Ramos (cell line): Measurements from ENCODE around the gene OPHN1.

Experiments used
- in situ Hi-C: fragments of 300-500 bp; cut with MboI; formaldehyde crosslinking; loops from one replicate; pipeline ENCODE4 v1.14.3; 2022; ENCODE audit warnings: low sequenced_read_pairs; ENCODE audit not compliant: unreplicated experiment

Gene OPHN1

DNA sequence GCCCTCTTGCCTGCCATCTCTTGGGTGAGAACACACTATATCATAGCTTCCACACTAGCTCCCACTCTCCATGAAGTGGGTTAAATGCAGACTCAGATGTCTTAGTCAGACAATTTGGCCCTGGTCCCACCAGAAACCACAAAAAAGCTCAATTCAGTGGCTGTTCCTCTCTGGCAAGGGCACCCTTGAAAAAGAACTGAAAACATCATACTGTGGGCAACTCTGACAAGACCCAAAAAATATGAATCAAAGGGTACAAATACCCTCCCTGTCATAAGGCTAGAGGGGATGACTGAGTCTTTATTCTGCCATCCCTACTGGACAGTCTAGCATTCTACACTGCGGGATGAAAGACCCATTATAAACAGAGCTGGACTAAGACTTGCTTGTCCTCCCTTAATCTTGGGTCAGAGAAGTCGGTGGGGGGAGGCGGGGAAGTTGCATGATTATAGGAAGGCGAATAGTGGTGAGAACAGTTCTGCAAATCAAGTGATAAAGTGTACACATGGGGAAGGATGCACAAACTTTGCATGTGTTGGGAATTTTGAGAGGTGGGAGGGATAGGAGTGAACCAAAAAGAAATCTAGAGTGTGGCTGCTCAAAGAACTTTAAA lies 172.1 kb downstream of the OPHN1 start:
- in situ Hi-C loops: no loop called here

DNA sequence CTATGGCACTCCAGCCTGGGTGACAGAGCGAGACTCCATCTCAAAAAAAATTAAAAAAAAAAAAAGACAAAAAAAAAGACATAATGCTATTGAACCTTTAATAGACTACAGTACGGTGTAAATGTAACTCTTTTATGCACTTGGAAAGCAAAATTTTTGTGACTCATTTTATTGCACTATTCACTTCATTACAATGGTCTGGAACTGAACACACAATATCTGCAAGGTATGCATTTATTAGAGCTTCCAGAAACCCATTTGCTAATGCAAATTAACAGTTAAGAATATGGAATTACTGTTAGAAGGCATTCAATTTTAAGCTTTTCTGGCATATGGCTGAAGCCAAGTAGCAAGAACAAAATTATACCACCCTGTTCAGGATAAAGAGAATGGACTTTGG lies 176.3 kb downstream of the OPHN1 start:
- in situ Hi-C loops: no loop called here

GRCh38 chrX:68254738-68255645 lies 178.3 kb downstream of the OPHN1 start:
- in situ Hi-C loops: no loop called here

- in situ Hi-C loops: no loop called here
These were observed 180.6 kb downstream of the OPHN1 start for GRCh38 chrX:68252664-68253063.

- in situ Hi-C loops: no loop called here
These were observed 183.4 kb downstream of the OPHN1 start for GRCh38 chrX:68249903-68250302.

DNA sequence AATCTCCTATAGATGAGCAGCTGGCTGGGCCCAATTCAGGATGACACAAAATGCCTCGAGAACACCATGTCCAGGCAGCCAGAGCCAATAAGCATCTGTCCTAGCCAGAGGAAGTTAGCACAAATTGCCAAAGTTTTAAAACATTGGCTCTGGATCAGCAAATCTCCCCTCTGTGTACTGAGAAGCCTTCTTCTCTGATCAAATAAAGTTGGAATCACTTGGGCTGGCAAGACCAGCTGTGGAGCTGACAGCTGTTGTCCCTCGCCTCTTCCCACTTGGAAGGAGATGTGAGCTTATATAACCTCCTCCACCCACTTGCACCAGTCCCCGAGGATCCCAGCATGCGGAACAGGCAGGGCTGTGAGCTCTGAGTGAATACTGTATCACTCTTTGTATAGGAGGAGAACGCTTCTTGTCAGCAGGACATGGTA lies 183.9 kb downstream of the OPHN1 start:
- in situ Hi-C loops: no loop called here

DNA sequence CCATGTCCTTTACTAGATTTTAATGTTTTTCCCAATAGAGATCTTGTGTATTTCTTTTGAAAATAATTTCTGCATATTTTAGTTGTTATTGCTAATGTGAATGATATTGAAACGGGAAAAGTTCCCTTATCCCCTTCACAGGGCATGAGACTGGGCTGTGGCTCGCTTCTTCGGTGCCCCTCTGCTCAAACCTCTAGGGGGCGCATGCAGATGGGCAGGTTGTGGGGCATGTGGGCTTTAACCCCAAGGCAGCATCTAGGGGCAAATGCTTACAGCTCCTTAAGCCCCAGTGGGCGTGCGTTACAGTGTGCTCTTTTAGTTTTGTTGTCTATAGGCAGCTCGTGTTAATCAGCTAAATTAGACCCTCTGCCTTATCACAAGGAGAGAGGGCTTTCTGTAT lies 194.7 kb downstream of the OPHN1 start:
- in situ Hi-C loops: no loop called here

DNA sequence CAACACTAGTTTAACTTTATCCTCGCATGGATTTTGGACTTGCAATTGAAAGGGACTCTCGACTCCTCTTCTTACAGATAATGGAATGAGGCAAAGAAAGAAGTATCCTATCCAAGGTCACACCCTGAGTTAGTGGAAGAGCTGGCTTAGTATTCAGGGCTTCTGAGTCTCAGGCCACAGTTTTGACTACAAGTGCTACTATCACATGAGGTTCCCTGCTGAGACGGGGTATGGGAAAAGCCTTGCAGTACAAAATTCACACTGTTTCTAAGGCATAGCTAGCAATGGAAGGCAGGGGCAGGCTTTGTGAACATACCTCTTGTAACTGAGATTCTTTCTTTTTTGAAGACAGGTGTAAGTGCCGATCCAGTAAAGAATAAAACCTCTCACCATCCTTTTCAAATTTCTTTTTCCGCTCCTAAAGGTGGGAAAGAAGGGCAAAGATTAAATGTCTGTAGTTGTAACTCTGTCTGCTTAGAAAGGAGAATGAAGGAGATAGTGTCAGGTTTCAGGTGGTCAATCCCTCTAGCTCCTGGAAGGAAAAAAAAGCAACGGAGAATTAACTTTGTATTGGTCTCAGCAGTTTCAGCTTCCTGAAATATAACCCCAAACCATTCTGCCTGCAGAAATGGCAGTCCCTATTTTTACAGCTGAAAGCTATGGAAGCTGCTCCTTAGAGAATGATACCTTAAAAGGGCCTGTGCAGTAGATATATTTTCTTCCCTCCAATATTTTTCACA lies 199.0 kb downstream of the OPHN1 start:
- in situ Hi-C loops: no loop called here

- in situ Hi-C loops: no loop called here
These were observed 201.1 kb downstream of the OPHN1 start for GRCh38 chrX:68232206-68232605.

- in situ Hi-C loops: no loop called here
These were observed 224.3 kb downstream of the OPHN1 start for GRCh38 chrX:68209008-68209407.

GRCh38 chrX:68204521-68205038 lies 228.7 kb downstream of the OPHN1 start:
- in situ Hi-C loops: no loop called here

DNA sequence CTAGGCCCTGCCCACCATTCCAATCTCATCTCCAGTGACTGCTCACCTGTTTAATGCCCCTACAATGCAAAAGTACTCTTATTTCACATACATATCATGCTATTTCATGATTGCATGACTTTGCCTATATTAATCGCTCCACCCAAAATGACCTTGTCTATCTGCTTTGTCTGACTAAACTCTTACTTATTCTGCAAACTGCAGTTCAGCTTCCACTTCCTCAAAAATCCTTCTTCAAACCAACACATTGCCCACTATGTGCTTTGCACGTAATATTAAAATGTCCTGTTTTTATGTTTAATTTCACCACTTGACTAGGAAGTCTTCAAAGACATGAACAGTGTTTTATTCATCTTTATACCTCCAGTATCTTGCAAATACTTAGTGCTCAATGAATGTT lies 229.6 kb downstream of the OPHN1 start:
- in situ Hi-C loops: no loop called here

DNA sequence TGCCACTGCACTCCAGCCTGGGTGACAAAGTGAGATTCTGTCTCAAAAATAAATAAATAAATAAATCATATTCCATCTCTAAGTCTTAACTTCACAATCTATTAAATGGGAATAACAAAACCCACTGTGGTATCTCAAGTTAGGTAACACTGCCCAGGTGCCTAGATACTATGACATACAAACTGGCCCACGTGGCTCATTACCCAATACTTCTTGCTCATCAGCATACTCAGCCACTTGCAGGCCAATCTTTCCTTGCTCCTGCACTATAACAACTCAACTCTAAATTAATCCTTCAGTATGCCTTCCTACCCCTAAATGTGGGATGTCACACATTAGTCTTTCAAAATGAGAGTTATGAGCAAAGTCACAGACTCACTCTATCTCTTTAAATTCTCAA lies 230.1 kb downstream of the OPHN1 start:
- in situ Hi-C loops: no loop called here

DNA sequence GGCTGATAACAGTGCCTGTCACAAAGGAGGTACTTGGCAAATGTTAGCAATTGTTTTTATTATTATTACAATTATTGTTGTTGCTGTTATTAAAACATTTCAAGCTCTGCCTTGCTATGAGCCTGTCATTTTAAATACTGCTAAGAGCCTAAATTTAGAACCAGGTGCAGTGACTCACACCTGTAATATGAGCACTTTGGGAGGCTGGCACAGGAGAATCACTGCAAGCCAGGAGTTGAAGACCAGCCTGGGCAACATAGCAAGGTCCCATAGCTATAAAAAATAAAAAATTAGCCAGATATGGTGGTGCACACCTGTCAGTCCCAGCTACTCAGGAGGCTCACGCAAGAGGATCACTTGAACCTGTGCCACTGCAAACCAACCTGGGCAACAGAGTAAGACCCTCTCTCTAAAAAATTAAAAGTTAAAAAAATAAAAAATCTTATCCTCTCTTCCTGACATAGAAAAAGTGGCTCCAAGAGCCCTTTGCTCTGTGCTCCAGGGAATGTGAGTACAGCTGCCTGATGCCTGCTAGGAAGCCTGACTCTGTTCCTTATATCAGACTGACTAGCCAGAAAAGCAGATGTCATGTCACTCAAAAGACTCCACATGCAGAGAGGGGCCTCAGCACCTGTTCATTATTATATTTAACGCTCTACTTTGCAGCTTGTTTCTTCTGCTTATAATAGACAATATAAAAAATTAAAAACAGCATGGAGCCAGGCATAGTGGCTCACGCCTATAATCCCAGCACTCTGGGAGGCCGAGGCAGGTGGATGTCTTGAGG lies 234.0 kb downstream of the OPHN1 start:
- in situ Hi-C loops: loop anchor here (25.0 kb wide), 1 partner anchor 513 kb away; no protein-coding TSS in a partner anchor

DNA sequence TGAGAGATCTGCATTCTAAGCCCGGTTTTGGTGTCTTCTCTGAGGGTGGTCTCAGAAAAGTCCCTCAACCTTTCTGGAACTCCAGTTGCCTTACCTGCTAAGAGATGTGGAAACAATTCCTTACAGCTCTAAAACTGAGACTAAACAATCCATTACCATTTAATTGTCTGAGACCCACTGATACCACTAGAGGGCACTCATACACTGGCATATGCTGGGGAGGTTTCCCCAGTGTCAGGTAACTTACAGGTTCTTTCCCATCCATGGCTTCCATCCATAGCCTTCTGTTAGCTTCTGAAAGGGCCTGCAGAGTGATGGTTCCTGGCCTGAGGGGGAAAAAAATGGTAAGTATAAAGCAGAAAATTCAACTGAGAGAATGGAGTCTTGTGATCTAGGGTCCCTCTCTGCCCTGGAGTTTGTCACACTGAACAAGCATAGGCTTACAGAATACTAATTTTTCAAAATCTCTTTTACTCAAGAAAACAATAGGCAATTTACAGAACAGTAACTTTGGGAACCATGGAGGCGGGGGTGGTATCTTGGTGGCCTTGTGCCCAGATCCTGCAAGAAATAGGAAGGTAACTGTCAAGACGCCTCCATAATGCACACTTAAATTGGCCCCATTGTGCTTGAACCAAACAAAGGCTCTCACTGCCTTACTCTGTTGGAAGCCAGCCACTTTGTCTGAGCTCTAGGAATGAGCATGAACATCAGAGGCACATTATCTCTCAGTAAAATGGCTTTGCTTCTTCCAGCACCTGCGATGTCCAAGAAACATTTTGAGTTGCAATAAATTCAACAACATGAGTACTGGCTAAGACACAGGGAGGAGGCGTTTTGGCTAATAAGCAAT lies 236.1 kb downstream of the OPHN1 start:
- in situ Hi-C loops: loop anchor here (25.0 kb wide), 1 partner anchor 515 kb away; no protein-coding TSS in a partner anchor

- in situ Hi-C loops: loop anchor here (25.0 kb wide), 1 partner anchor 517 kb away; no protein-coding TSS in a partner anchor
These were observed 237.7 kb downstream of the OPHN1 start for GRCh38 chrX:68195561-68195960.

DNA sequence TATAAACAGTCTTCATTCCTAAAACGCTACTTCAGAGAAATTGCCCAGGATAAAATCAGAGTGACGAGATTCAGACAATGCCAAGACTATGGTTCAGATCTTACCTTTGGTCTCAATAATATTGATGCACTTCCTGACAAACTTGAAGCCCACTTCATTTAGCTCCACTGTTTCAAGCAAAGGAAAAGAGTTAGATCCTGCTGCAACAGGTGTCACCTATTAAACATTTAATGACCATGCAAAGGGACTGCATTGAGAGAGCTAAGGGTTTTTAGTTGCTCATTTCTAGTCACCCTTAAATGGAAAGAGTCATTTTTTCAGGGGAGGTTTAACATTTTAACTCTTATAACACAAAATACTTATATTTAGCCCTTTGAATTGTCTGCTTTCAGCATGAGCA lies 239.5 kb downstream of the OPHN1 start:
- in situ Hi-C loops: loop anchor here (25.0 kb wide), 1 partner anchor 519 kb away; no protein-coding TSS in a partner anchor

DNA sequence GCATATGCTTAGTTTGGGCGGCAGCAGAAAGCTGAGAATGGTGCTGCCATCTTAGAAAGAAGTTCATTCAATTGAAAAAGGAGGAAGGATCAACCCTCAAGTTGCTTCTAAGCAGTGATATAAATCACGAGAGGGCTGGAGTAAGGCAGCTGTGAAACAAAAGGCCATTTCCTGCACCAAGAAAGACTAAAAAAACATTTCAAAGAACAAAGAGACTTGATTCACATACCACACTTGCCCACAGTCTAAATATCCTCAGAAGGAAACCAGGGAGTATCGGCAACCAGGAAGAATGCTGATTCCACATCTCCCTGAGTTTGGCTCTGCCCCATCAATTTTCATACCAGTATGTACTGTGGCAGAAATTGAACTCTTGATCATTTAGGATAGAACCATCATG lies 240.1 kb downstream of the OPHN1 start:
- in situ Hi-C loops: loop anchor here (25.0 kb wide), 1 partner anchor 519 kb away; no protein-coding TSS in a partner anchor

GRCh38 chrX:68190799-68191198 lies 242.5 kb downstream of the OPHN1 start:
- in situ Hi-C loops: loop anchor here (25.0 kb wide), 1 partner anchor 522 kb away; no protein-coding TSS in a partner anchor
